PFSK-1 (cell line): ENCODE data around the gene ATP5MC2.

ENCODE experiments used
- POLR2AphosphoS5 ChIP-seq: IDR thresholded peaks from 2 replicates; pipeline ENCODE4 v1.6.1; 2012; ENCODE audit warnings: low read depth, mild to moderate bottlenecking, control low read depth, low read length, moderate library complexity
- SIN3A ChIP-seq: IDR thresholded peaks from 2 replicates; pipeline ENCODE4 v1.6.1; 2012; ENCODE audit warnings: mild to moderate bottlenecking, low read length, moderate library complexity, borderline replicate concordance; ENCODE audit not compliant: insufficient read depth
- TAF1 ChIP-seq: IDR thresholded peaks from 2 replicates; pipeline ENCODE4 v1.6.1; 2012; ENCODE audit warnings: low read length, control low read depth, borderline replicate concordance; ENCODE audit not compliant: insufficient read depth

DNA sequence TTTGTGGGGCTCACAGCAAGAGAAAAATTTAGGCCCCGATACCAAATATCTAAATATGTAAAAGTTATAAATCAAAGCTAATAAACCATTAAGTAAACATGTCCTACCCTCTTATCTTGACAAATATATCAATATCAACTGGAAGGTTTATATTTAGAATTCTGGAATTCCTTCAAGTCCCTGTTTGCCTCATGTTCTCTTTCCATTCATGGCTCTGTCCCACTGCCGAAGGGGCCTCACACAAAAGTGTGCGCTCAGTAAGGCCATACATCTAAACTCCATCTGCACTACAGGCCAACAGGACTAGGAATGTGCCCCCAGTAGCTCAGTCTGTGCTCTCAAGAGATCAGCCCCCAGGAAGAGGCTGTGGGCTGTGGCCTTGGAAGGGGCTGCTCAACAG lies 10.6 kb upstream of the ATP5MC2 start:
- TF ChIP-seq SIN3A, result no peak
- no peak for TF ChIP-seq TAF1
- TF ChIP-seq POLR2AphosphoS5, result no peak
